Esophagus muscularis mucosa (tissue), 4 donors: ENCODE results near the gene VAPB. TPM values are rescaled to one million over a fixed set of nuclear protein-coding genes. Genes with fewer than 3 reads are reported as not detected.
A peak's percentile ranks its signal among the peaks of the same experiment; 100 is the strongest.

Source experiments
- DNase-seq: peaks from one replicate; pipeline ENCODE4 v3.0.0-alpha.2; 2017; ENCODE audit errors: extremely low spot score
- H3K27ac ChIP-seq, 4 donors: fragments of 200-600 bp; sonication (generic); replicated peaks in 1 of 4; 1 replicate in 3 of 4; 2 replicates in 1 of 4; pipeline ENCODE4 v1.5.1; 2016 to 2019; ENCODE audit warnings: mild to moderate bottlenecking in 1 of 4
- H3K27me3 ChIP-seq, 4 donors: fragments of 200-600 bp; sonication (generic); one replicate each; pipeline versions ENCODE4 v1.5.1 to v1.6.0; 2016 to 2019
- H3K36me3 ChIP-seq, 4 donors: fragments of 200-600 bp; sonication (generic); one replicate each; pipeline ENCODE4 v1.5.1; 2016 to 2019
- H3K4me1 ChIP-seq, 4 donors: fragments of 200-600 bp; sonication (generic); one replicate each; pipeline ENCODE4 v1.5.1; 2016 to 2019
- H3K4me3 ChIP-seq, 4 donors: fragments of 200-600 bp; sonication (generic); 1 replicate in 2 of 4; 2 replicates in 2 of 4; pipeline ENCODE4 v1.5.1; 2016 to 2019; ENCODE audit warnings: mild to moderate bottlenecking in 4 of 4, moderate library complexity in 1 of 4
- H3K9me3 ChIP-seq, 4 donors: fragments of 200-600 bp; sonication (generic); 1 replicate in 3 of 4; 2 replicates in 1 of 4; pipeline ENCODE4 v1.5.1; 2016 to 2019
- CTCF ChIP-seq, 3 experiments: fragments of 200-600 bp in 2 of 3; fragments of 450-650 bp in 1 of 3; sonication (generic) in 2 of 3; IDR thresholded peaks; one replicate each; pipeline ENCODE4 v1.5.1; 2017 to 2019; ENCODE audit warnings: antibody characterized with exemption in 3 of 3, mild to moderate bottlenecking in 2 of 3, moderate library complexity in 1 of 3
- EP300 ChIP-seq: sonication (generic); formaldehyde crosslinking; IDR thresholded peaks from one replicate; pipeline ENCODE4 v1.6.1; 2017; ENCODE audit warnings: antibody characterized with exemption
- POLR2A ChIP-seq: fragments of 450-650 bp; IDR thresholded peaks from one replicate; pipeline ENCODE4 v1.6.1; 2017; ENCODE audit warnings: antibody characterized with exemption, moderate library complexity, mild to moderate bottlenecking, low read depth
- POLR2AphosphoS5 ChIP-seq, 2 donors: sonication (generic); formaldehyde crosslinking; IDR thresholded peaks; one replicate each; pipeline ENCODE4 v1.6.1; 2017; ENCODE audit warnings: antibody characterized with exemption in 2 of 2
- WGBS: methylation state at CpG from one replicate; pipeline ENCODE4 v1.1.5; 2018; 5-methylcytosine and 5-hydroxymethylcytosine counted together
- intact Hi-C: fragments of 100-400 bp; cut with DNase I; formaldehyde crosslinking; loops from one replicate; pipeline ENCODE4 v1.15.1; 2023
- total RNA-seq, 4 donors: library from RNA; depleted of rRNA; stranded (reverse); fragments of >200 nt; gene quantifications; one replicate each; pipeline versions ENCODE4 v1.1.0 to v1.2.1, GENCODE V29; 2016

VAPB gene
- total RNA-seq, 4 donors from 2014 or later: 24.9 to 39.0 (median 28.3) TPM

- Histone ChIP-seq H3K27ac (no peak overlapping the region), H3K4me1 (peaks cover 0 to 7% (median 7%) of the 10 kb centered on the region in 4 donors), H3K9me3 (peaks cover 0 to 7% (median 4%) of the 10 kb centered on the region in 4 donors), H3K36me3 (no peaks in the 10 kb centered on the region), H3K27me3 (no peaks in the 10 kb centered on the region), H3K4me3 (no peak overlapping the region)
- TF ChIP-seq CTCF (IDR thresholded peaks at IDR 0.05) (no peak), POLR2AphosphoS5 (IDR thresholded peaks at IDR 0.05) (no peak), EP300 (no peak), POLR2A (no peak)
- DNase-seq: no peak
- intact Hi-C loops: no loop called here
- WGBS: 75% methylated on average over 3 of the region's 3 CpGs
These were observed 89.2 kb downstream of the VAPB start for GRCh38 chr20:58478141-58478805.

GRCh38 chr20:58479726-58480440 lies 90.9 kb downstream of the VAPB start:
- 82% methylated on average over 9 of the region's 9 CpGs for WGBS
- no peak overlapping the region for H3K27ac ChIP-seq
- intact Hi-C loops: loop anchor here (2.0 to 10.0 kb wide), 3 partner anchors 172 to 355 kb away; partner anchors contain the start of genes NPEPL1 and STX16

GRCh38 chr20:58480551-58481336 lies 91.7 kb downstream of the VAPB start:
- intact Hi-C loops: loop anchor here (2.0 to 10.0 kb wide), 3 partner anchors 172 to 354 kb away; partner anchors contain the start of genes NPEPL1 and STX16
- Histone ChIP-seq H3K9me3 (peaks cover 0 to 14% (median 9%) of the 10 kb centered on the region in 4 donors), H3K27ac (no peak overlapping the region), H3K4me3 (no peak overlapping the region), H3K27me3 (no peaks in the 10 kb centered on the region), H3K36me3 (no peaks in the 10 kb centered on the region), H3K4me1 (peaks cover 0 to 7% (median 7%) of the 10 kb centered on the region in 4 donors)
- WGBS: 71% methylated on average over 16 of the region's 16 CpGs
- TF ChIP-seq EP300 (no peak), CTCF (IDR thresholded peaks at IDR 0.05) (no peak), POLR2A (no peak), POLR2AphosphoS5 (IDR thresholded peaks at IDR 0.05) (no peak)
- no peak for DNase-seq

More at GRCh38 chr20:58479726-58480440, 90.9 kb downstream of the VAPB start:
- no peak for DNase-seq
- Histone ChIP-seq H3K4me1 (peaks cover 0 to 7% (median 7%) of the 10 kb centered on the region in 4 donors), H3K9me3 (peaks cover 0 to 7% (median 4%) of the 10 kb centered on the region in 4 donors), H3K4me3 (no peak overlapping the region), H3K27me3 (no peaks in the 10 kb centered on the region), H3K36me3 (no peaks in the 10 kb centered on the region)
- TF ChIP-seq POLR2AphosphoS5 (IDR thresholded peaks at IDR 0.05) (no peak), CTCF (IDR thresholded peaks at IDR 0.05) (no peak), EP300 (no peak), POLR2A (no peak)

- intact Hi-C loops: loop anchor here (2.0 to 10.0 kb wide), 3 partner anchors 171 to 353 kb away; partner anchors contain the start of genes NPEPL1 and STX16
- Histone ChIP-seq H3K27ac (no peak overlapping the region), H3K36me3 (no peaks in the 10 kb centered on the region), H3K27me3 (no peaks in the 10 kb centered on the region), H3K4me3 (no peak overlapping the region), H3K9me3 (peaks cover 0 to 21% (median 17%) of the 10 kb centered on the region in 4 donors), H3K4me1 (peaks cover 0 to 7% (median 7%) of the 10 kb centered on the region in 4 donors)
- 34% methylated on average over 15 of the region's 18 CpGs for WGBS
- TF ChIP-seq POLR2AphosphoS5 (IDR thresholded peaks at IDR 0.05) (no peak), CTCF (IDR thresholded peaks at IDR 0.05) (peak; percentile 70 to 80 (median 77))
- DNase-seq: no peak
These were observed 92.5 kb downstream of the VAPB start for GRCh38 chr20:58481481-58482021.
